Ascending aorta (tissue), 2 donors: ENCODE data around the gene SELENOT. TPM values are rescaled to one million over a fixed set of nuclear protein-coding genes. Genes with fewer than 3 reads are reported as not detected.

ENCODE experiments used
- DNase-seq, 2 donors: peaks; one replicate each; pipeline ENCODE4 v3.0.0-alpha.2; 2019; ENCODE audit warnings: low spot score in 2 of 2
- H3K27ac ChIP-seq, 2 donors: fragments of 200-600 bp; sonication (generic); one replicate each; pipeline ENCODE4 v1.5.1; 2016 to 2017; ENCODE audit warnings: mild to moderate bottlenecking in 1 of 2
- H3K27me3 ChIP-seq: fragments of 200-600 bp; sonication (generic); one replicate; pipeline ENCODE4 v1.5.1; 2017
- H3K36me3 ChIP-seq, 2 donors: fragments of 200-600 bp; sonication (generic); one replicate each; pipeline ENCODE4 v1.5.1; 2016
- H3K4me1 ChIP-seq, 2 donors: fragments of 200-600 bp; sonication (generic); one replicate each; pipeline ENCODE4 v1.5.1; 2016 to 2017; ENCODE audit warnings: mild to moderate bottlenecking in 1 of 2
- H3K4me3 ChIP-seq, 2 donors: fragments of 200-600 bp; sonication (generic); one replicate each; pipeline ENCODE4 v1.5.1; 2016 to 2017; ENCODE audit warnings: mild to moderate bottlenecking in 1 of 2
- H3K9me3 ChIP-seq, 2 donors: fragments of 200-600 bp; sonication (generic); one replicate each; pipeline ENCODE4 v1.5.1; 2016
- CTCF ChIP-seq, 3 experiments: fragments of 200-600 bp in 2 of 3; fragments of 450-650 bp in 1 of 3; sonication (generic) in 2 of 3; IDR thresholded peaks; one replicate each; pipeline ENCODE4 v1.5.1; 2016 to 2019; ENCODE audit warnings: antibody characterized with exemption in 3 of 3, mild to moderate bottlenecking in 1 of 3, moderate library complexity in 1 of 3
- intact Hi-C: fragments of 100-400 bp; cut with DNase I; formaldehyde crosslinking; loops from one replicate; pipeline ENCODE4 v1.15.1; 2023
- total RNA-seq: library from RNA; depleted of rRNA; stranded (reverse); fragments of >200 nt; gene quantifications from one replicate; pipeline ENCODE4 v1.1.0, GENCODE V29; 2016

SELENOT gene
- total RNA-seq, 1 donor from 2014 or later: 112 TPM

- no peaks in the 10 kb centered on the region for H3K27me3 ChIP-seq
- intact Hi-C loops: no loop called here
- TF ChIP-seq CTCF (IDR thresholded peaks at IDR 0.05): no peak
These were observed 63.0 kb downstream of the SELENOT start for GRCh38 chr3:150666167-150666566.

GRCh38 chr3:150673966-150674365 lies 70.8 kb downstream of the SELENOT start:
- intact Hi-C loops: no loop called here
- TF ChIP-seq CTCF (IDR thresholded peaks at IDR 0.05): no peak
- H3K4me3 ChIP-seq: no peak overlapping the region
- no peaks in the 10 kb centered on the region for H3K27me3 ChIP-seq
- H3K36me3 ChIP-seq: no peaks in the 10 kb centered on the region
- no peak overlapping the region for H3K27ac ChIP-seq
- H3K4me1 ChIP-seq: no peaks in the 10 kb centered on the region
- H3K9me3 ChIP-seq: peaks cover 0 to 18% of the 10 kb centered on the region in 2 donors
- DNase-seq: no peak

More at GRCh38 chr3:150666167-150666566, 63.0 kb downstream of the SELENOT start:
- no peak for DNase-seq
- H3K4me3 ChIP-seq: no peak overlapping the region
- H3K4me1 ChIP-seq: no peaks in the 10 kb centered on the region
- H3K27ac ChIP-seq: no peak overlapping the region
- no peaks in the 10 kb centered on the region for H3K9me3 ChIP-seq
- H3K36me3 ChIP-seq: no peaks in the 10 kb centered on the region

- TF ChIP-seq CTCF (IDR thresholded peaks at IDR 0.05): no peak
- Histone ChIP-seq H3K27ac (no peak overlapping the region), H3K36me3 (no peaks in the 10 kb centered on the region), H3K27me3 (no peaks in the 10 kb centered on the region), H3K9me3 (peaks cover 0 to 18% of the 10 kb centered on the region in 2 donors), H3K4me3 (no peak overlapping the region), H3K4me1 (no peaks in the 10 kb centered on the region)
- intact Hi-C loops: no loop called here
- DNase-seq: no peak
These were observed 72.5 kb downstream of the SELENOT start for GRCh38 chr3:150675587-150675986.

Other genes starting within 250 kb of the SELENOT start
- gene TSC22D2, start 195.0 kb upstream of the SELENOT start, total RNA-seq: 17.9 TPM
- 237 TPM for gene SERP1, start 56.8 kb upstream of the SELENOT start, total RNA-seq
- gene EIF2A, start 56.5 kb upstream of the SELENOT start, total RNA-seq: 83.2 TPM
- gene ERICH6, start 100.6 kb downstream of the SELENOT start, total RNA-seq: not detected
- 50.9 TPM for gene SIAH2, start 159.8 kb downstream of the SELENOT start, total RNA-seq